Motor neuron (in vitro differentiated cells): Measurements from ENCODE around the gene PCSK2. TPM values are rescaled to one million over a fixed set of nuclear protein-coding genes. Genes with fewer than 3 reads are reported as not detected.
A peak's percentile ranks its signal among the peaks of the same experiment; 100 is the strongest.

Source experiments
- ATAC-seq, 8 experiments: fragments of 200-7000 bp; cut with Tn5 transposase; replicated peaks in 6 of 8; 2 replicates each; pipeline ENCODE4 v1.8.0; 2021; ENCODE audit warnings: mild to moderate bottlenecking in 8 of 8, moderate library complexity in 8 of 8
- H3K27ac ChIP-seq, 2 donors: fragments of 250-450 bp; sonication (Bioruptor Pico); 2 replicates each; pipeline ENCODE4 v1.9.0; 2021; ENCODE audit warnings: antibody characterized with exemption in 2 of 2, mild to moderate bottlenecking in 2 of 2, moderate library complexity in 1 of 2
- H3K4me1 ChIP-seq, 2 donors: fragments of 250-450 bp; sonication (Bioruptor Pico); replicated peaks in 1 of 2; 2 replicates each; pipeline ENCODE4 v1.6.1; 2021; ENCODE audit warnings: antibody characterized with exemption in 2 of 2, mild to moderate bottlenecking in 2 of 2, moderate library complexity in 1 of 2
- H3K4me3 ChIP-seq, 5 donors: fragments of 250-450 bp; sonication (Bioruptor Pico); 2 replicates each; pipeline ENCODE4 v1.9.0; 2021; ENCODE audit warnings: antibody characterized with exemption in 5 of 5, mild to moderate bottlenecking in 5 of 5, moderate library complexity in 4 of 5
- WGBS, 10 experiments: fragments of 450-650 bp; shearing (Covaris generic); methylation state at CpG; one replicate each; pipeline ENCODE4 v1.0.0; 2022; 5-methylcytosine and 5-hydroxymethylcytosine counted together
- in situ Hi-C, 9 experiments: fragments of 400-800 bp; cut with MboI; loops; one replicate each; pipeline ENCODE4 v1.15.0; 2021; ENCODE audit warnings: low sequenced_read_pairs in 9 of 9, low pct_unique_long_range_greater_than_20kb in 2 of 9; ENCODE audit not compliant: unreplicated experiment in 9 of 9
- total RNA-seq, 8 experiments: library from RNA; unstranded; fragments of 300-600 nt; gene quantifications; 2 replicates each; pipeline versions ENCODE4 v1.2.3 to v1.2.4, GENCODE V29; 2022

The PCSK2 gene
- total RNA-seq, 8 experiments from 2014 or later, result 0.21 to 27.0 (median 7.1) TPM; not detected in 1

DNA sequence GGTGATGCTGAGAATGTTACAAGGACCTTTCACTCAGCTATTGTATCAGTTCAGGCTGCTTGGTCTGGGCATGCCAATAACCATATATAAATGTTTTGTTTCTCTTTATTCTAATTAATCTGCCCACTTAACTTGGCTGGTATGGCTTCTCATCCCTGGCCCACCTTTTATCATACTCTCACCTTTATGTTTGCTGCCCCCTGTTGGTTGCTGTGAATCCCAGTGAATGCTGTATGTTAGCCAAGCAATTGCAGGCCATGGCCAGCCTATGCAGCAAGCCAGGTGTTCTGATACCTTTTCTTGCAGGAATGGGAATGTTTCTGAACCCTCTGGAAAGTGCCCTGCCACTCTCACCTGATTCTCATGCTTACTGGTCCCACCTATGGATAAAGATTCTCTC lies 54.6 kb downstream of the PCSK2 start:
- H3K4me3 ChIP-seq, result no peak overlapping the region
- no peaks in the 10 kb centered on the region for H3K4me1 ChIP-seq
- peak in 1 of 8 experiments; percentile 44 for ATAC-seq
- no peak overlapping the region for H3K27ac ChIP-seq
- in situ Hi-C loops, result loop anchor here in 1 of 9 experiments (25.0 kb wide), 1 partner anchor 469 kb away; no protein-coding TSS in a partner anchor

DNA sequence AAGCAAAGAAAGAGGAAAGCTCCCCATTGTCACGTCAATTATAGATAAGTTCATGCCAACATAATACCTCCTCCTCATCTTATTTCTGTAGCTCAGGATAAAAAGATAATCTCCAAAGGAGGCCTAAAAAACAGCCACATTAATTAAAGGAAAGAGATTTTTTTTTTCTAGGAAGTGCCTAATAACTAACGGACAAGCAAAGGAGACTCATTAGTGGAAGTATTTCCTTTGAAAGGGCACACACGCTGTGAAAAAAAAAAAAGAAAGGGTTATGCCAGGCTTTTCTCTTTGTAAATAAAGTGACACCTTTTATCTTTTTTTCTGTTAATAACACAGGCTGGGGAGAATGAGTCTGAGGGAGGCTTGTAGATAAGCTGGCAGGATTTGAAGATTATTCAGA lies 55.7 kb downstream of the PCSK2 start:
- no peak overlapping the region for H3K27ac ChIP-seq
- ATAC-seq, result no peak
- WGBS, 10 experiments, result 23 to 100% (median 87%) methylated on average over 1 to 3 of the region's 3 CpGs
- H3K4me1 ChIP-seq, result no peaks in the 10 kb centered on the region
- H3K4me3 ChIP-seq, result no peak overlapping the region
- in situ Hi-C loops, result loop anchor here in 1 of 9 experiments (25.0 kb wide), 1 partner anchor 470 kb away; no protein-coding TSS in a partner anchor

GRCh38 chr20:17287503-17287902 lies 60.7 kb downstream of the PCSK2 start:
- 20 to 92% (median 83%) methylated on average over 1 to 2 of the region's 2 CpGs; no CpG with 5 or more reads in 3 of the 10 experiments for WGBS, 10 experiments
- H3K27ac ChIP-seq, result no peak overlapping the region
- H3K4me3 ChIP-seq, result no peak overlapping the region
- in situ Hi-C loops, result loop anchor here in 1 of 9 experiments (25.0 kb wide), 1 partner anchor 475 kb away; no protein-coding TSS in a partner anchor
- ATAC-seq, result no peak
- peaks cover 0 to 9% of the 10 kb centered on the region in 2 donors for H3K4me1 ChIP-seq

GRCh38 chr20:17287998-17288397 lies 61.2 kb downstream of the PCSK2 start:
- in situ Hi-C loops, result loop anchor here in 1 of 9 experiments (25.0 kb wide), 1 partner anchor 476 kb away; no protein-coding TSS in a partner anchor
- no peak overlapping the region for H3K4me3 ChIP-seq
- H3K27ac ChIP-seq, result no peak overlapping the region
- H3K4me1 ChIP-seq, result peaks cover 0 to 9% of the 10 kb centered on the region in 2 donors
- no peak for ATAC-seq
- 17 to 100% (median 90%) methylated on average over 1 to 3 of the region's 3 CpGs; no CpG with 5 or more reads in 3 of the 10 experiments for WGBS, 10 experiments

GRCh38 chr20:17295151-17295726 lies 68.4 kb downstream of the PCSK2 start:
- H3K4me3 ChIP-seq, result no peak overlapping the region
- H3K4me1 ChIP-seq, result no peaks in the 10 kb centered on the region
- in situ Hi-C loops, result loop anchor here in 1 of 9 experiments (25.0 kb wide), 1 partner anchor 483 kb away; no protein-coding TSS in a partner anchor
- WGBS, 10 experiments, result 35 to 100% (median 70%) methylated on average over 1 to 3 of the region's 3 CpGs; no CpG with 5 or more reads in 2 of the 10 experiments
- ATAC-seq, result no peak
- no peak overlapping the region for H3K27ac ChIP-seq

GRCh38 chr20:17295991-17296390 lies 69.2 kb downstream of the PCSK2 start:
- Histone ChIP-seq H3K4me1 (no peaks in the 10 kb centered on the region), H3K27ac (no peak overlapping the region), H3K4me3 (no peak overlapping the region)
- no peak for ATAC-seq
- in situ Hi-C loops, result loop anchor here in 1 of 9 experiments (25.0 kb wide), 1 partner anchor 484 kb away; no protein-coding TSS in a partner anchor
- WGBS, 10 experiments, result 33 to 100% (median 76%) methylated on average over 1 to 4 of the region's 4 CpGs; no CpG with 5 or more reads in 4 of the 10 experiments

DNA sequence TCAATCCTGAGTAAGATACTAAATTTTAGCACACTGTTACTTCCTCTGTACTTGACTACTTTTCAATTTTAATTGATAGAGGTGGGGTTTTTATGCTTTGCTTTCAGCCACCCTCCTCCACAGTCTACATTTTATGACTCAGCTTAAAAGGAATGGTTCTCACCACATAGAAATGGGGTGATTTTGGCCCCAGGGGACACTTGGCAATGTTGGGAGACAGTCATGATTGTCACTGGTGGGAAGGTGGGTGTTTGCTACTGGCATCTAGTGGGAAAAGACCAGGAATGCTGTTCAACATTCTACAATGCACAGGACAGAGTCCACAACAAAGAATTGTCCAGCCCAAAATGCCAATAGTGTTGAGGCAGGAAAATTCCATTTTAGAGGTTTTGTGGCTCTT lies 71.3 kb downstream of the PCSK2 start:
- Histone ChIP-seq H3K4me1 (no peaks in the 10 kb centered on the region), H3K27ac (no peak overlapping the region), H3K4me3 (no peak overlapping the region)
- in situ Hi-C loops, result loop anchor here in 1 of 9 experiments (25.0 kb wide), 1 partner anchor 486 kb away; no protein-coding TSS in a partner anchor
- ATAC-seq, result peak in 1 of 8 experiments; percentile 29

DNA sequence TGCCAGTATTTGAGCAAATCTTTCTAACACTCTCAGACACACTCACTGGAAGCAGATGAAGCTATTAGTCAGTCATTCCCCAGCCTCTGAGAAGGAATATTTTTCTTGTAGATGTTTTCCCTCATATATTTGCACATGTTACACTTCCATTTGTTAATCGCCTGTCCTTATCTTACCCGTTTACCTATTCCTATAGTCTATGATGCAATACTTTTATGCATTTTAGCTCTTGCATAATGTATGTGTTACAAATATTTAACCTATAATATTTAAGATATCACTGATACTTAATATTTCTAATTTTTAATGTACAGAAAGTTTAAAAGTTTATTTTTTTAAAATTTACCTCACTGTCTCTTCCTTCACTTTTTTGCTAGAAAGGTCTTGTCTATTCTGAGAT lies 71.9 kb downstream of the PCSK2 start:
- in situ Hi-C loops, result loop anchor here in 1 of 9 experiments (25.0 kb wide), 1 partner anchor 486 kb away; no protein-coding TSS in a partner anchor
- 35 to 100% (median 92%) methylated on average over 2 of the region's 2 CpGs; no CpG with 5 or more reads in 1 of the 10 experiments for WGBS, 10 experiments
- ATAC-seq, result no peak

GRCh38 chr20:17300113-17300512 lies 73.3 kb downstream of the PCSK2 start:
- H3K27ac ChIP-seq, result no peak overlapping the region
- WGBS, 10 experiments, result 10 to 86% (median 45%) methylated on average over 1 to 2 of the region's 2 CpGs; no CpG with 5 or more reads in 6 of the 10 experiments
- no peaks in the 10 kb centered on the region for H3K4me1 ChIP-seq
- no peak overlapping the region for H3K4me3 ChIP-seq
- ATAC-seq, result peak in 2 of 8 experiments; percentile 40 to 50
- in situ Hi-C loops, result no loop called here

More for the DNA sequence above, 71.9 kb downstream of the PCSK2 start:
- Histone ChIP-seq H3K4me1 (no peaks in the 10 kb centered on the region), H3K27ac (no peak overlapping the region), H3K4me3 (no peak overlapping the region)

DNA sequence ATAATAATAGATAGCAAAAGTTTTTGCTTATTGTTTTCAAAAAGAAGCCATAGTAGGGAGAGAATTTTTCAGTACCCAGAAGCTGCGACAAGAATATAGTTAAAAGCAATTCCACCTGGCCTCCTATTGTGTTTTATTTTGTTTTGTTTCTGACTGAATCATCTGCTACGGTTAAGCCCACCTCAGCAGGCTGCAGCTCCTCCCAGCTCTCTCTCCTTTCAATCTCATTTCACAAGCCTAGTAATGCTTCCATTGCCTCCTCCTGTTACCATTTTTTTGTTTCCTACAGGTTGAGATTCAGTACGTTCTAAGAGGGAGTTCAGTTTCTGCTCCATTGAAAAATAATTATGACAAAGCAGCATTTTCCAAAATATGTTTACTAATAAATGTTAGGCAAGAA lies 77.9 kb downstream of the PCSK2 start:
- Histone ChIP-seq H3K27ac (no peak overlapping the region), H3K4me3 (no peak overlapping the region), H3K4me1 (no peaks in the 10 kb centered on the region)
- in situ Hi-C loops, result no loop called here
- 0 to 33% (median 24%) methylated on average over 1 to 3 of the region's 3 CpGs; no CpG with 5 or more reads in 2 of the 10 experiments for WGBS, 10 experiments
- ATAC-seq, result no peak

DNA sequence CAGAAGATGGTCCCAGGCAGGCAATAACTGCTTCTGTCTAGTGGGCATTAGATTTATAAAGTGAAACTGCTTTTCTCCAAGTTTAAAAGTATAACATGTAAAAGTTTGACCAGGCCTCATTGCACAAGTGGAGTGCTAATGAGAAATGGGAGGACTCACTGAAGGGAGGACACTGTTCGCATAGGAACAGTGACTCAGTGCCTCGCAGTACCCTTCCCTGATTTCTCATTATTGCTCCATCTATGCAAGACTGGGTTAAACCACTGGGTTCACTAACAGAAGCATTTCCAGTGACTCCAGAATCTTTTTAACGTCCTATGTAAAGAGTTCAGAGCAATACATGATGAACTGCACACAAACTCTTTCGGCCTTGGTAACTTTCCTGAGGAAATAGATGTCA lies 79.6 kb downstream of the PCSK2 start:
- in situ Hi-C loops, result no loop called here
- no peak overlapping the region for H3K27ac ChIP-seq
- WGBS, 10 experiments, result 0 to 100% (median 86%) methylated on average over 1 to 4 of the region's 4 CpGs; no CpG with 5 or more reads in 1 of the 10 experiments
- peak in 2 of 8 experiments; percentile 94 to 97 for ATAC-seq
- no peaks in the 10 kb centered on the region for H3K4me1 ChIP-seq
- H3K4me3 ChIP-seq, result no peak overlapping the region

DNA sequence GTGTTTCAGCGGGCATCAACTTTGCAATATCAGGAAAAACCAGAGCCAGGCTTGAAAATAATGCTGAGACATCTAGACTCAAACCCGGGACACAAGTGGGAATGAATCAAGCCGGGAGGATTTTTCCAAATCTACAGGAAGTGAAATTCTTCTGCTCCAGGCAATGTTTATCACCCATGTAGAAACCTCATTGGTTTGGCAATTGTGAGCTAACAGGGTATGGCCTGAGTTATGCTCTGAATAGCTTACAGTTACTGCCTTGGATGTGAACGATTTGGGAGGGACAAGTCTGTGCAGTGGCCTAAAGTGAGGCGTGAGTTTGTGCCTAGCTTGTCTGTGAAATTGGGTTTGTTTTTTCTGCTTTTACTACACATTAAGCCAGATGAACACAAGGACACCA lies 87.4 kb downstream of the PCSK2 start:
- H3K27ac ChIP-seq, result no peak overlapping the region
- peaks cover 30 to 36% of the 10 kb centered on the region in 2 donors for H3K4me1 ChIP-seq
- no peak overlapping the region for H3K4me3 ChIP-seq
- 0 to 90% (median 73%) methylated on average over 1 to 5 of the region's 5 CpGs for WGBS, 10 experiments
- in situ Hi-C loops, result no loop called here
- ATAC-seq, result peak in 2 of 8 experiments; percentile 69 to 74

GRCh38 chr20:17315407-17316231 lies 88.8 kb downstream of the PCSK2 start:
- Histone ChIP-seq H3K4me3 (no peak overlapping the region), H3K4me1 (peaks cover 30 to 36% of the 10 kb centered on the region in 2 donors), H3K27ac (no peak overlapping the region)
- in situ Hi-C loops, result no loop called here
- WGBS, 10 experiments, result 56 to 90% (median 78%) methylated on average over 3 to 23 of the region's 45 CpGs; no CpG with 5 or more reads in 6 of the 10 experiments
- ATAC-seq, result peak in 3 of 8 experiments; percentile 21 to 50 (median 35)
